ENCODE data around the gene WWP2. TPM values are rescaled to one million over a fixed set of nuclear protein-coding genes. Genes with fewer than 3 reads are reported as not detected.
A peak's percentile ranks its signal among the peaks of the same experiment; 100 is the strongest.
"Not testable (repeated sequence)": the region's sequence is repeated elsewhere in the genome, so short reads cannot be mapped to it uniquely, and the experiment has no call there.

Gene WWP2
- total RNA-seq, result 10 to 100 TPM; 19.4 to 19.5 TPM
- long read RNA-seq, full-length matches to known transcripts, result 4 of 17 reads
- long read RNA-seq, partial matches to known transcripts, result 8 of 17 reads
- long read RNA-seq, other reads (novel, unspliced or antisense), result 5 of 17 reads

- ATAC-seq (peak; percentile 90 to 91), DNase-seq (peak; percentile 77)
- intact Hi-C loops (cut with DNase I), result no loop called here
Observed at GRCh38 chr16:69761983-69762813, at the start of gene WWP2. TSS of gene WWP2 (plus strand) at chr16:69762332. CDS start at chr16:69787011, 24,679 bp downstream.

- no peak for DNase-seq
- ATAC-seq, result no peak
- intact Hi-C loops (cut with DNase I), result loop anchor here in 1 of 2 donors (5.0 kb wide), 1 partner anchor 39 kb away; the partner anchor contains the start of gene NOB1
Observed at GRCh38 chr16:69712914-69713581, 49.1 kb upstream of the WWP2 start.

- no peak for DNase-seq
- ATAC-seq, result no peak
- intact Hi-C loops (cut with DNase I), result no loop called here
Observed at GRCh38 chr16:69717066-69717465, 45.1 kb upstream of the WWP2 start.

GRCh38 chr16:69718111-69718764 is 43.9 kb upstream of the WWP2 start:
- no peak for DNase-seq
- intact Hi-C loops (cut with DNase I), result no loop called here

GRCh38 chr16:69720822-69721430 is 41.2 kb upstream of the WWP2 start:
- intact Hi-C loops (cut with DNase I), result no loop called here
- ATAC-seq, result no peak
- DNase-seq, result no peak

More at GRCh38 chr16:69718111-69718764, 43.9 kb upstream of the WWP2 start:
- no peak for ATAC-seq

GRCh38 chr16:69721441-69721957 is 40.6 kb upstream of the WWP2 start:
- intact Hi-C loops (cut with DNase I), result no loop called here
- DNase-seq, result no peak
- ATAC-seq, result no peak

- DNase-seq (no peak), ATAC-seq (no peak)
- intact Hi-C loops (cut with DNase I), result no loop called here
Observed at GRCh38 chr16:69724414-69724873, 37.7 kb upstream of the WWP2 start.

GRCh38 chr16:69724981-69725479 is 37.1 kb upstream of the WWP2 start:
- intact Hi-C loops (cut with DNase I), result no loop called here
- DNase-seq, result no peak
- no peak for ATAC-seq

- ATAC-seq (no peak), DNase-seq (no peak)
- intact Hi-C loops (cut with DNase I), result no loop called here
Observed at GRCh38 chr16:69725480-69726312, 36.4 kb upstream of the WWP2 start.

- ATAC-seq (peak; percentile 97 to 99), DNase-seq (peak; percentile 95)
- intact Hi-C loops (cut with DNase I), result no loop called here
Observed at GRCh38 chr16:69726313-69727060, 35.6 kb upstream of the WWP2 start, which contains the start of gene NQO1. TSS of gene NQO1 (minus strand) at chr16:69726560. CDS start at chr16:69726439, 121 bp downstream.

GRCh38 chr16:69727916-69728270 is 34.2 kb upstream of the WWP2 start:
- DNase-seq, result peak; percentile 39
- no peak for ATAC-seq
- intact Hi-C loops (cut with DNase I), result no loop called here

GRCh38 chr16:69729030-69729429 is 33.1 kb upstream of the WWP2 start:
- intact Hi-C loops (cut with DNase I); ATAC-seq; DNase-seq: not testable (repeated sequence)

GRCh38 chr16:69731280-69731679 is 30.9 kb upstream of the WWP2 start:
- ATAC-seq; intact Hi-C loops (cut with DNase I); DNase-seq: not testable (repeated sequence)

GRCh38 chr16:69732101-69732500 is 30.0 kb upstream of the WWP2 start:
- no peak for ATAC-seq
- intact Hi-C loops (cut with DNase I), result no loop called here
- no peak for DNase-seq

GRCh38 chr16:69741519-69741918 is 20.6 kb upstream of the WWP2 start:
- intact Hi-C loops (cut with DNase I), result no loop called here
- ATAC-seq, result peak in 1 of 2 donors; percentile 36
- no peak for DNase-seq

- intact Hi-C loops (cut with DNase I), result no loop called here
- DNase-seq (peak; percentile 88), ATAC-seq (peak; percentile 45 to 47)
Observed at GRCh38 chr16:69741951-69742904, 19.9 kb upstream of the WWP2 start.
